ENCODE data around the gene CDAN1. TPM values are rescaled to one million over a fixed set of nuclear protein-coding genes. Genes with fewer than 3 reads are reported as not detected.

The CDAN1 gene
- total and polyA plus RNA-seq, 2 of the 4 experiments (the other 2 are of a cell fraction) = 4.7 to 5.6 TPM

GRCh38 chr15:42705336-42705735, 31.6 kb downstream of the CDAN1 start:
- DNase-seq (no peak), ATAC-seq (ENCODE audit: low read depth) (no peak)
- Histone ChIP-seq H3K36me3 (ENCODE audit: control insufficient read depth, insufficient read depth, low read length) (no peaks in the 10 kb centered on the region), H2BK120ac (ENCODE audit: low read depth, low read length) (no peak overlapping the region), H3K79me1 (ENCODE audit: low read depth in 1 of 2, low read length in 2 of 2) (peaks cover 0 to 8% of the 10 kb centered on the region in 2 experiments; a peak in 2 of 4 replicates), H3K18ac (ENCODE audit: low read depth, low read length) (no peak overlapping the region), H3K4me3 (ENCODE audit: insufficient read depth, low read depth, low read length) (no peak overlapping the region), H4K20me1 (ENCODE audit: insufficient read depth, low read length) (no peaks in the 10 kb centered on the region), H3K27ac (ENCODE audit: insufficient read depth, low read length) (no peak overlapping the region), H2BK5ac (ENCODE audit: low read depth, low read length, poor library complexity, severe bottlenecking) (no peak overlapping the region), H4K8ac (ENCODE audit: low read depth in 2 of 2, low read length in 2 of 2) (no peak overlapping the region), H3K27me3 (ENCODE audit: control insufficient read depth, insufficient read depth, low read length) (no peaks in the 10 kb centered on the region), H2BK20ac (ENCODE audit: low read depth, low read length) (no peak overlapping the region), H2AK5ac (ENCODE audit: low read depth, low read length) (no peak overlapping the region), H2AK9ac (replicated peaks; ENCODE audit: low read depth, low read length, poor library complexity) (no peak overlapping the region), H3K9me1 (ENCODE audit: insufficient read depth, low read length) (no peaks in the 10 kb centered on the region; the same call in 1 of the 2 replicates), H4K91ac (ENCODE audit: insufficient read depth, low read depth, low read length) (no peak overlapping the region), H3K4ac (ENCODE audit: low read depth, low read length) (no peak overlapping the region), H3K4me2 (ENCODE audit: low read depth, low read length) (no peak overlapping the region), H3K56ac (ENCODE audit: extremely low read depth, insufficient read depth, low read length) (no peak overlapping the region), H3K9me3 (ENCODE audit: control insufficient read depth, insufficient read depth, low read length) (no peaks in the 10 kb centered on the region), H3K9ac (ENCODE audit: low read depth, low read length) (no peak overlapping the region), H3K14ac (replicated peaks; ENCODE audit: low read depth, low read length) (no peak overlapping the region), H2BK15ac (ENCODE audit: low read depth, low read length) (no peak overlapping the region), H2AFZ (replicated peaks; ENCODE audit: low read length, poor library complexity) (no peak overlapping the region), H3K4me1 (ENCODE audit: control insufficient read depth, insufficient read depth, low read length) (no peaks in the 10 kb centered on the region), H3K23ac (ENCODE audit: low read depth, low read length) (no peak overlapping the region), H4K5ac (ENCODE audit: low read depth, low read length) (no peak overlapping the region)
- TF ChIP-seq FOS (IDR thresholded peaks at IDR 0.05; ENCODE audit: low read depth, low read length) (no peak), MXI1 (IDR thresholded peaks at IDR 0.05; ENCODE audit: borderline replicate concordance, low read depth, low read length) (no peak), MAZ (IDR thresholded peaks at IDR 0.05; ENCODE audit: borderline replicate concordance, low read depth, low read length) (no peak), RFX5 (IDR thresholded peaks at IDR 0.05; ENCODE audit: low read depth, low read length) (no peak), CEBPB (IDR thresholded peaks at IDR 0.05; ENCODE audit: low read depth, low read length) (no peak), MAFK (IDR thresholded peaks at IDR 0.05; ENCODE audit: low read depth, low read length) (no peak), CHD1 (IDR thresholded peaks at IDR 0.05; ENCODE audit: low read depth, low read length) (no peak), RCOR1 (IDR thresholded peaks at IDR 0.05; ENCODE audit: insufficient replicate concordance, low read length) (no peak), SMC3 (IDR thresholded peaks at IDR 0.05; ENCODE audit: low read depth, low read length) (no peak), POLR2A (IDR thresholded peaks at IDR 0.05; ENCODE audit: low read depth, low read length) (no peak), RAD21 (IDR thresholded peaks at IDR 0.05; ENCODE audit: low read length) (no peak), BHLHE40 (IDR thresholded peaks at IDR 0.05; ENCODE audit: low read depth, low read length) (no peak), ELK1 (IDR thresholded peaks at IDR 0.05; ENCODE audit: borderline replicate concordance, low read depth, low read length) (no peak), NFE2L2 (IDR thresholded peaks at IDR 0.05; ENCODE audit: low read depth, low read length) (no peak), CTCF (conservative IDR thresholded peaks at IDR 0.05; ENCODE audit: low read depth, low read length) (no peak)
- TF ChIP-seq, protein P1, sequence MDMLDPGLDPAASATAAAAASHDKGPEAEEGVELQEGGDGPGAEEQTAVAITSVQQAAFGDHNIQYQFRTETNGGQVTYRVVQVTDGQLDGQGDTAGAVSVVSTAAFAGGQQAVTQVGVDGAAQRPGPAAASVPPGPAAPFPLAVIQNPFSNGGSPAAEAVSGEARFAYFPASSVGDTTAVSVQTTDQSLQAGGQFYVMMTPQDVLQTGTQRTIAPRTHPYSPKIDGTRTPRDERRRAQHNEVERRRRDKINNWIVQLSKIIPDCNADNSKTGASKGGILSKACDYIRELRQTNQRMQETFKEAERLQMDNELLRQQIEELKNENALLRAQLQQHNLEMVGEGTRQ (IDR thresholded peaks at IDR 0.05; ENCODE audit: low read depth, low read length) = no peak
- intact Hi-C loops (cut with micrococcal nuclease) (loop anchor here (10.0 kb wide), 1 partner anchor 319 kb away; no protein-coding TSS in a partner anchor), in situ Hi-C loops (cut with MboI; ENCODE audit: low sequenced_read_pairs) (no loop called here), dilution Hi-C loops (cut with HindIII; ENCODE audit: low sequenced_read_pairs, unreplicated experiment) (no loop called here)
- no TSS peak for BruUV-seq (replicated peaks)
- WGBS, 2 experiments (ENCODE audit: extremely low coverage in 2 of 2, insufficient read length in 1 of 2) = no CpG with 5 or more reads among the region's 5 CpGs
- POLR2A ChIA-PET (ENCODE audit: unreplicated experiment) = no interaction called here
- CTCF ChIA-PET = interaction anchor here (0.7 kb wide), 1 partner anchor 222 kb away, joined by 3 read pairs; no protein-coding TSS in a partner anchor

All from IMR-90 (cell line).